ENCODE measurements around the gene ASTN2.

Gene ASTN2

GRCh38 chr9:117002686-117003085 lies 412.2 kb downstream of the ASTN2 start:
- no peak for DNase-seq

GRCh38 chr9:117000834-117001233 lies 414.0 kb downstream of the ASTN2 start:
- no peak for DNase-seq

GRCh38 chr9:117000196-117000723 lies 414.6 kb downstream of the ASTN2 start:
- DNase-seq: no peak

- DNase-seq: no peak
Measured at GRCh38 chr9:116998305-116998704, 416.6 kb downstream of the ASTN2 start.

GRCh38 chr9:116992865-116993264 lies 422.0 kb downstream of the ASTN2 start:
- no peak for DNase-seq

- no peak for DNase-seq
Measured at GRCh38 chr9:116991051-116991450, 423.8 kb downstream of the ASTN2 start.

- DNase-seq: no peak
Measured at GRCh38 chr9:116990592-116990991, 424.3 kb downstream of the ASTN2 start.

GRCh38 chr9:116987721-116988485 lies 427.0 kb downstream of the ASTN2 start:
- DNase-seq: no peak

- no peak for DNase-seq
Measured at GRCh38 chr9:116986015-116986414, 428.8 kb downstream of the ASTN2 start.

- no peak for DNase-seq
Measured at GRCh38 chr9:116985596-116985995, 429.3 kb downstream of the ASTN2 start.

- DNase-seq: no peak
Measured at GRCh38 chr9:116984111-116984510, 430.7 kb downstream of the ASTN2 start.

- DNase-seq: no peak
Measured at GRCh38 chr9:116980582-116981120, 434.2 kb downstream of the ASTN2 start.

GRCh38 chr9:116979456-116979855 lies 435.4 kb downstream of the ASTN2 start:
- DNase-seq: no peak

- no peak for DNase-seq
Measured at GRCh38 chr9:116978155-116978554, 436.7 kb downstream of the ASTN2 start.

GRCh38 chr9:116975126-116975525 lies 439.7 kb downstream of the ASTN2 start:
- no peak for DNase-seq

- no peak for DNase-seq
Measured at GRCh38 chr9:116966199-116966598, 448.7 kb downstream of the ASTN2 start.

- no peak for DNase-seq
Measured at GRCh38 chr9:116964258-116964657, 450.6 kb downstream of the ASTN2 start.

GRCh38 chr9:116959809-116960208 lies 455.0 kb downstream of the ASTN2 start:
- DNase-seq: peak; percentile 20 to 27

GRCh38 chr9:116958881-116959280 lies 456.0 kb downstream of the ASTN2 start:
- DNase-seq: no peak

GRCh38 chr9:116954731-116955130 lies 460.1 kb downstream of the ASTN2 start:
- DNase-seq: no peak

GRCh38 chr9:116953271-116953670 lies 461.6 kb downstream of the ASTN2 start:
- DNase-seq: no peak

GRCh38 chr9:116952436-116952810 lies 462.4 kb downstream of the ASTN2 start:
- DNase-seq: no peak

GRCh38 chr9:116951588-116952435 lies 463.0 kb downstream of the ASTN2 start:
- no peak for DNase-seq

- no peak for DNase-seq
Measured at GRCh38 chr9:116945817-116946216, 469.0 kb downstream of the ASTN2 start.
